DND-41 (cell line): Measurements from ENCODE around the gene SDK2.

Source experiments
- ATAC-seq: fragments of 200-7000 bp; cut with Tn5 transposase; 3 replicates; pipeline ENCODE4 v1.9.1; 2021; ENCODE audit warnings: low read depth; ENCODE audit not compliant: insufficient read depth
- DNase-seq: peaks from one replicate; pipeline ENCODE4 v3.0.0-alpha.2; 2020
- H2AFZ ChIP-seq: 2 replicates; pipeline ENCODE4 v1.6.0; 2012; ENCODE audit warnings: low read depth, low read length
- H3K27ac ChIP-seq: 2 replicates; pipeline ENCODE4 v1.5.1; 2012; ENCODE audit warnings: low read length, inconsistent platforms
- H3K27me3 ChIP-seq: fragments of 200-600 bp; sonication (generic); 2 replicates; pipeline ENCODE4 v1.6.0; 2012; ENCODE audit warnings: low read length, mild to moderate bottlenecking, inconsistent platforms; ENCODE audit not compliant: insufficient read depth, poor library complexity
- H3K36me3 ChIP-seq: 2 replicates; pipeline ENCODE4 v1.5.1; 2012; ENCODE audit warnings: low read length, inconsistent platforms; ENCODE audit not compliant: insufficient read depth
- H3K4me1 ChIP-seq: 2 replicates; pipeline ENCODE4 v1.5.1; 2012; ENCODE audit warnings: mild to moderate bottlenecking, low read length; ENCODE audit not compliant: insufficient read depth
- H3K4me2 ChIP-seq: 2 replicates; pipeline ENCODE4 v1.6.0; 2012; ENCODE audit warnings: mild to moderate bottlenecking, moderate library complexity, low read length, inconsistent platforms; ENCODE audit not compliant: insufficient read depth
- H3K4me3 ChIP-seq, 2 experiments: fragments of 200-600 bp in 1 of 2; shearing (Covaris generic) in 1 of 2; 2 replicates each; pipeline ENCODE4 v1.5.1; 2012 to 2016; ENCODE audit warnings: inconsistent platforms in 2 of 2, low read length in 2 of 2, mild to moderate bottlenecking in 2 of 2, low read depth in 1 of 2, moderate library complexity in 1 of 2
- H3K79me2 ChIP-seq: 2 replicates; pipeline ENCODE4 v1.6.0; 2012; ENCODE audit warnings: low read length, inconsistent platforms; ENCODE audit not compliant: insufficient read depth
- H3K9ac ChIP-seq: 2 replicates; pipeline ENCODE4 v1.6.0; 2012; ENCODE audit warnings: low read depth, mild to moderate bottlenecking, inconsistent platforms, low read length, moderate library complexity
- H3K9me3 ChIP-seq: 2 replicates; pipeline ENCODE4 v1.5.1; 2012; ENCODE audit warnings: low read length, moderate library complexity, mild to moderate bottlenecking, inconsistent platforms; ENCODE audit not compliant: insufficient read depth, severe bottlenecking
- H4K20me1 ChIP-seq: 2 replicates; pipeline ENCODE4 v1.6.0; 2012; ENCODE audit warnings: low read length; ENCODE audit not compliant: insufficient read depth
- EZH2 ChIP-seq: IDR thresholded peaks from 3 replicates; pipeline ENCODE4 v1.6.1; 2012; ENCODE audit warnings: borderline replicate concordance, low read depth, mild to moderate bottlenecking, moderate library complexity, low read length, inconsistent platforms; ENCODE audit not compliant: severe bottlenecking
- TF ChIP-seq, protein P1 (sequence below): IDR thresholded peaks from 2 replicates; pipeline ENCODE4 v1.5.1; 2012; ENCODE audit warnings: borderline replicate concordance, low read length, moderate library complexity, mild to moderate bottlenecking; ENCODE audit not compliant: poor library complexity, severe bottlenecking; ENCODE audit errors: extremely low read depth

Gene SDK2

DNA sequence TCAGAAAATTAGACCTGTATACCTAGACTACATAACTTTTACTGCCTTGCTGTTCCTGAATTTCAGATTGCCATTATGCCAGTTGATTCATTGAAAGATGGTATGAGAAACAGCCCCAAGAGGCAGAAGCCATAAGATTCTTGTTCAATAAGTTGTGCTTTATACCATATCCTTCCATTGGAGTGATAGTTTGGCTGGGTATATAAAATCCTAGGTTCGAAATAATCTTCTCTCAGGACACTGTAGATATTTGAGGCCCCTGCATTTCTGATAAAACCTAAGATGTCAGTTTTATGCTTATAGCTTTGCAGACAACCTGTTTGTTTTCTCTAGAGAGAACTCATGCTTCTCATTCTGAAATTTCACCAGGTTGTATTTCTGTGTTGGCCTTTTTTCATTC is 9.6 kb upstream of the SDK2 start:
- H2AFZ ChIP-seq = no peak overlapping the region
- no peak for TF ChIP-seq EZH2
- TF ChIP-seq, protein P1, sequence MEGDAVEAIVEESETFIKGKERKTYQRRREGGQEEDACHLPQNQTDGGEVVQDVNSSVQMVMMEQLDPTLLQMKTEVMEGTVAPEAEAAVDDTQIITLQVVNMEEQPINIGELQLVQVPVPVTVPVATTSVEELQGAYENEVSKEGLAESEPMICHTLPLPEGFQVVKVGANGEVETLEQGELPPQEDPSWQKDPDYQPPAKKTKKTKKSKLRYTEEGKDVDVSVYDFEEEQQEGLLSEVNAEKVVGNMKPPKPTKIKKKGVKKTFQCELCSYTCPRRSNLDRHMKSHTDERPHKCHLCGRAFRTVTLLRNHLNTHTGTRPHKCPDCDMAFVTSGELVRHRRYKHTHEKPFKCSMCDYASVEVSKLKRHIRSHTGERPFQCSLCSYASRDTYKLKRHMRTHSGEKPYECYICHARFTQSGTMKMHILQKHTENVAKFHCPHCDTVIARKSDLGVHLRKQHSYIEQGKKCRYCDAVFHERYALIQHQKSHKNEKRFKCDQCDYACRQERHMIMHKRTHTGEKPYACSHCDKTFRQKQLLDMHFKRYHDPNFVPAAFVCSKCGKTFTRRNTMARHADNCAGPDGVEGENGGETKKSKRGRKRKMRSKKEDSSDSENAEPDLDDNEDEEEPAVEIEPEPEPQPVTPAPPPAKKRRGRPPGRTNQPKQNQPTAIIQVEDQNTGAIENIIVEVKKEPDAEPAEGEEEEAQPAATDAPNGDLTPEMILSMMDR = no peak
- H3K27ac ChIP-seq = no peak overlapping the region
- no peak for ATAC-seq
- no peak overlapping the region for H3K4me2 ChIP-seq
- no peak overlapping the region for H3K4me3 ChIP-seq
- no peaks in the 10 kb centered on the region for H3K4me1 ChIP-seq
- no peaks in the 10 kb centered on the region for H4K20me1 ChIP-seq
- H3K9me3 ChIP-seq = peaks cover 14% of the 10 kb centered on the region
- no peak overlapping the region for H3K9ac ChIP-seq
- H3K27me3 ChIP-seq = no peaks in the 10 kb centered on the region
- no peaks in the 10 kb centered on the region for H3K79me2 ChIP-seq
- no peak for DNase-seq
- no peaks in the 10 kb centered on the region for H3K36me3 ChIP-seq

DNA sequence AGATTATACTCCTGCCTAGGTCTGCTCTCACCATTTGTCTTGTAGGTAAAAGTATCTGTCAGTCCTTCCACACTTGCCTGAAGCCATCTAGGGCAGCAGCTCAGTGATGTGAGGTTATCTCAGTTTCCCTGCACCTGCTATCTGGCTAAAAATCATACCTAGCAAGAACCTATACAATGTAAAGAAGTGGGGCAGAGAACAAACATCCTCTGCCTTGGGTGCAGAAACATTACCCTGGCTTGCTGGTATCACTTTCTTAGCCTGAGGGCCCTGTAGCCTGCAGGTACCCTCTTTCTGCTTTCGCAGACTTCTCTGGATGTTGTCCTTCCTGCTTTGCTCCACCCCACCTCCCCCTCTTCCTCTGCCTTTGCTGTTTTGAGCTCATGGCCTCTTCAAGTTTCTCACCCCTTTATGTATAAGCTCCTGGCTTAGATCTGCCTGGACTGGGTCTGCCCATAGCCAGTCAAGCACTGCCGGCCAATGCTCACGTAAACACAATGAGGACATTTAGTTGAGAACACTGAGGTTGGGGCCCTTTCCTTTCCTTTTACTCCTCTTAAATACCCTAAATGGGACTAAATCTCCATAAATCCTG is 8.7 kb upstream of the SDK2 start:
- H3K36me3 ChIP-seq = no peaks in the 10 kb centered on the region
- no peaks in the 10 kb centered on the region for H3K4me1 ChIP-seq
- no peak overlapping the region for H3K9ac ChIP-seq
- H3K9me3 ChIP-seq = peaks cover 14% of the 10 kb centered on the region
- no peaks in the 10 kb centered on the region for H3K27me3 ChIP-seq
- ATAC-seq (no peak), DNase-seq (no peak)
- H3K4me3 ChIP-seq = no peak overlapping the region
- no peak overlapping the region for H3K4me2 ChIP-seq
- no peak for TF ChIP-seq EZH2
- TF ChIP-seq, protein P1 = no peak
- no peaks in the 10 kb centered on the region for H3K79me2 ChIP-seq
- H3K27ac ChIP-seq = no peak overlapping the region
- no peak overlapping the region for H2AFZ ChIP-seq
- H4K20me1 ChIP-seq = no peaks in the 10 kb centered on the region

DNA sequence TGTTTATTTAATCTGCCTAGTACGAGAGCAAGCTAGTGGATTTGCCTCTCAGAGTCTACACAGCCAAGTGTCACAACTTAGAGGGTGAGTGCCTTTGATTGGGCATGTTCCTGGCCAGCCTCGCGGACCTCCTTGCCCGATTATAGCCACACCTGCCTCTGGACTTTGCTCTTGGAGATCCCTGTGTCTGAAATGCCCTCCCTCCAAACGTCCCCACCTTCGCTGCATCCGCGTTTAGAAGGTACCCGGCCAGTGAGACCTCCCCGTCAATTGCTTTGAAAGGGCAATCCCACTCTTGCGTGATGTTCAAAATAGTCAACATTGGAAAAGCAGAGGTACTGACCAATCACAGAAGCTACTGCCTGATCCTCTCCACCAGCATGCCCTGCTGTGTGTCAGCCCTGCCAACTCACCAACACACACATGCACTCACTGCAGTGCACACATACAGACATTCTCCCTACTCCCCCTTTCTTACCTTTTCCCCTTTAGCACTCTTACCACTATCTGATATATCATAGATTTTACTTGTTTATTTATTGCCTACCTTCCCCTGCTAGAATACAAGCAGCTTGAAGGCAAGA is 6.5 kb upstream of the SDK2 start:
- TF ChIP-seq EZH2 = no peak
- TF ChIP-seq, protein P1 = no peak
- Histone ChIP-seq H3K27ac (no peak overlapping the region), H3K79me2 (no peaks in the 10 kb centered on the region), H3K4me1 (peaks cover 8% of the 10 kb centered on the region; the same call in 1 of the 2 replicates), H4K20me1 (no peaks in the 10 kb centered on the region), H3K9ac (no peak overlapping the region), H3K36me3 (no peaks in the 10 kb centered on the region), H3K9me3 (peaks cover 14% of the 10 kb centered on the region), H3K27me3 (peaks cover 2% of the 10 kb centered on the region), H2AFZ (no peak overlapping the region), H3K4me3 (no peak overlapping the region), H3K4me2 (no peak overlapping the region)
- ATAC-seq (no peak), DNase-seq (no peak)

DNA sequence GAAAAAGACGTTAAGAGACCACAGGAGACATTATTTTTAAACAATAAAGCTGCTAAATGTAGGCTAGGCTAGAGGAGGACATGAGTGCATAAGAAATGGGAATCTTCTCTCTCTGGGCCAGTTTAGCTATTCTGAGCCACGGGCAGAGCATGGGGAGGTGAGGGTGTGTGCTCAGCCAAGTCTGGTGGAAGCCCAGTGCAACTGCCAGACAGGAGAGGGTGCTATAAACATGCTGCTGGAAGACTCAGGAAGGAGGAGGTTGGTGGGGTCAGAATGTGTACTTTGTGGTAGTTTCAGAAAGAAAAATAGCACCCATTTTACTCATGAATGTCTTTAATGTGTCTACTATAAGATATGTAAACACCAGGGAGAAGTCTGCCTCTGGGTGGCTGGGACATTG is 5.9 kb upstream of the SDK2 start:
- Histone ChIP-seq H3K9me3 (peaks cover 14% of the 10 kb centered on the region), H3K9ac (no peak overlapping the region), H3K79me2 (no peaks in the 10 kb centered on the region), H3K4me1 (peaks cover 12% of the 10 kb centered on the region; the same call in 1 of the 2 replicates), H2AFZ (no peak overlapping the region), H3K4me3 (no peak overlapping the region), H3K27ac (no peak overlapping the region), H3K27me3 (peaks cover 7% of the 10 kb centered on the region), H3K36me3 (no peaks in the 10 kb centered on the region), H3K4me2 (no peak overlapping the region), H4K20me1 (no peaks in the 10 kb centered on the region)
- TF ChIP-seq EZH2 = no peak
- TF ChIP-seq, protein P1 = peak; percentile 60
- DNase-seq (no peak), ATAC-seq (no peak)
